NCI-H1105 (cell line): ENCODE measurements around the gene NEMF.
"Not testable (repeated sequence)": the region's sequence is repeated elsewhere in the genome, so short reads cannot be mapped to it uniquely, and the experiment has no call there.

Experiments used
- DNase-seq: peaks from one replicate; lab custom pipeline; 2025; lab: John Stamatoyannopoulos, UW

NEMF gene

GRCh38 chr14:49745191-49745590 is 107.4 kb downstream of the NEMF start:
- DNase-seq = no peak

- not testable (repeated sequence) for DNase-seq
Measured at GRCh38 chr14:49735669-49736068, 116.9 kb downstream of the NEMF start.

GRCh38 chr14:49733836-49734235 is 118.8 kb downstream of the NEMF start:
- DNase-seq = no peak

- no peak for DNase-seq
Measured at GRCh38 chr14:49732896-49733295, 119.7 kb downstream of the NEMF start.
